Keratinocyte (primary cell): Measurements from ENCODE around the gene PRKCH.

Experiments
- EZH2 ChIP-seq: IDR thresholded peaks from one replicate; pipeline ENCODE4 v1.6.1; 2012; ENCODE audit warnings: inconsistent platforms, mild to moderate bottlenecking, low read length, moderate library complexity
- TF ChIP-seq, protein P1 (sequence below), 3 experiments: IDR thresholded peaks in 1 of 3; conservative IDR thresholded peaks in 1 of 3; optimal IDR thresholded peaks in 1 of 3; 2 replicates in 2 of 3; 3 replicates in 1 of 3; pipeline versions ENCODE3 to v1.5.1; 2011; ENCODE audit warnings: low read length in 3 of 3, mild to moderate bottlenecking in 3 of 3, moderate library complexity in 2 of 3, control low read depth in 1 of 3, inconsistent platforms in 1 of 3; ENCODE audit not compliant: insufficient read depth in 2 of 3; ENCODE audit errors: extremely low read depth in 1 of 3

DNA sequence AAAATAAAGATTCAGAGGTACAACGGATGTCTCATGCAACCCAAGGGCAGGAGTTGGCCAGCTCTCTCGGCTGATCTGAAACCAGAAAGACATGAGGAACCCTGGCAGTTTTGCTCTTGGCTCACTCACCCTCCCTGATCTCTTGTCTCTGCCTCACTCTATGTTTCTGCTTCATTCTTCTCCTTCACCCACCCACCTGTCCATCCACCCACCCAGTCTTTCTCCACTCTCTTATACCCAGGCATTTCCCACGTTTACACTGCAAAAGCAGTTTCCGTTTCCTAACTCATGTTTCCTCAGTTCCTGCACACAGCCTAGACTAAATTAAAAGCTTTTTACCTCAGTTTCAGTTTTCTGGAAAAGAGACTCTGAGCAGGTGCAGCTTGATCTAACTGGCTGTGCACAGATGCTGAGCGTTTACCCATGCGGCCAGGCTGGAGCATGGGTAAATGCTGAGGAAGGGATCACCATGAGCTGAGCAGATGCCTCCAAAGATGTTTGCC is 157.6 kb downstream of the PRKCH start:
- TF ChIP-seq, protein P1, sequence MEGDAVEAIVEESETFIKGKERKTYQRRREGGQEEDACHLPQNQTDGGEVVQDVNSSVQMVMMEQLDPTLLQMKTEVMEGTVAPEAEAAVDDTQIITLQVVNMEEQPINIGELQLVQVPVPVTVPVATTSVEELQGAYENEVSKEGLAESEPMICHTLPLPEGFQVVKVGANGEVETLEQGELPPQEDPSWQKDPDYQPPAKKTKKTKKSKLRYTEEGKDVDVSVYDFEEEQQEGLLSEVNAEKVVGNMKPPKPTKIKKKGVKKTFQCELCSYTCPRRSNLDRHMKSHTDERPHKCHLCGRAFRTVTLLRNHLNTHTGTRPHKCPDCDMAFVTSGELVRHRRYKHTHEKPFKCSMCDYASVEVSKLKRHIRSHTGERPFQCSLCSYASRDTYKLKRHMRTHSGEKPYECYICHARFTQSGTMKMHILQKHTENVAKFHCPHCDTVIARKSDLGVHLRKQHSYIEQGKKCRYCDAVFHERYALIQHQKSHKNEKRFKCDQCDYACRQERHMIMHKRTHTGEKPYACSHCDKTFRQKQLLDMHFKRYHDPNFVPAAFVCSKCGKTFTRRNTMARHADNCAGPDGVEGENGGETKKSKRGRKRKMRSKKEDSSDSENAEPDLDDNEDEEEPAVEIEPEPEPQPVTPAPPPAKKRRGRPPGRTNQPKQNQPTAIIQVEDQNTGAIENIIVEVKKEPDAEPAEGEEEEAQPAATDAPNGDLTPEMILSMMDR (optimal IDR thresholded peaks at IDR 0.05 in 1 of 3, IDR thresholded peaks at IDR 0.05 in 1 of 3, conservative IDR thresholded peaks at IDR 0.05 in 1 of 3; ENCODE audit: extremely low read depth in 1 of 3, insufficient read depth in 2 of 3, low read length in 3 of 3): no peak
- no peak for TF ChIP-seq EZH2
